Measurements from ENCODE around the gene FOXC2.
A peak's percentile ranks its signal among the peaks of the same experiment; 100 is the strongest.

DNA sequence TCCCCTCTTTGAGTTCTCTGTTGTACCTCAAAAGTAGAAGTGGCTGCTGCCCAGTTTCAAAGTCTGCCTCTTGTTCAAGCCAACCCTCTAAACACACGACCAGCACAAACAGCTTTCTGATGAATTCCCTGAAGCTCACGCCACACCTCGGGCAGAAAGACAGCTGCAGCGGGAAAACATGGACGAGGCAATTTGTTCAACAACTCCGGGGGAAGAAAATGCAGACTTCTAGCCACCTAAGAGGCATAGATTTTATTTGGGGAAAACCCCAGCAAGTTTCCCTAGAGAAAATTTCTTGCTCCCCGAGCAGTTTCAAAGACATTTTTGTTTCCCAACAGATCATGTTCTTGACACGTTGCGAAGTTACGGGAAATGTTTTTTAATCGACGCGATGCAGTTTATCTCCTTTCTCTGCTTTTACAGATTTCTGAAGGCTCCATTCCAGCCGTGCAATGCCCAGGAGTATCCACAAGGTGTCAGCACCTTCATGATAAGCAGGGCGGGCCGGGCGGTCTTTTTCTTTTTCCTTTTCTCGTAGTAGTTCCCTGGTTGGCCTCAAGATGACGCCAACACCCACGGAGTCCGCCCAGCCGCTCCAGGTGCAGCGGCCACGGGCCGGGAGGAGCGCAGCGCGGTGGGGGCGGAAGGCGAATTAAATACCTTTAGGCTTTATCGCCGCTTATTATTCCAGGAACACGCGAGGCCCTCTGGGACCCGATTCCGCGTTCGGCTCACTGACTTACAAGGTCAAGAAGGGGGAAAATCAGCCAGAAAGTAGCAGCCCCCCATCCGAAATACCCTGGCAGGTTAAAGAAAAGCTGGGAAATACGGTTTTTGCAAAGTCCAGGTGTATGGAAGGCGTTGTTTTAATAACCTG, 2.9 kb upstream of the FOXC2 start:
- TF ChIP-seq, protein P1, sequence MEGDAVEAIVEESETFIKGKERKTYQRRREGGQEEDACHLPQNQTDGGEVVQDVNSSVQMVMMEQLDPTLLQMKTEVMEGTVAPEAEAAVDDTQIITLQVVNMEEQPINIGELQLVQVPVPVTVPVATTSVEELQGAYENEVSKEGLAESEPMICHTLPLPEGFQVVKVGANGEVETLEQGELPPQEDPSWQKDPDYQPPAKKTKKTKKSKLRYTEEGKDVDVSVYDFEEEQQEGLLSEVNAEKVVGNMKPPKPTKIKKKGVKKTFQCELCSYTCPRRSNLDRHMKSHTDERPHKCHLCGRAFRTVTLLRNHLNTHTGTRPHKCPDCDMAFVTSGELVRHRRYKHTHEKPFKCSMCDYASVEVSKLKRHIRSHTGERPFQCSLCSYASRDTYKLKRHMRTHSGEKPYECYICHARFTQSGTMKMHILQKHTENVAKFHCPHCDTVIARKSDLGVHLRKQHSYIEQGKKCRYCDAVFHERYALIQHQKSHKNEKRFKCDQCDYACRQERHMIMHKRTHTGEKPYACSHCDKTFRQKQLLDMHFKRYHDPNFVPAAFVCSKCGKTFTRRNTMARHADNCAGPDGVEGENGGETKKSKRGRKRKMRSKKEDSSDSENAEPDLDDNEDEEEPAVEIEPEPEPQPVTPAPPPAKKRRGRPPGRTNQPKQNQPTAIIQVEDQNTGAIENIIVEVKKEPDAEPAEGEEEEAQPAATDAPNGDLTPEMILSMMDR (IDR thresholded peaks at IDR 0.05) = peak; percentile 99 to 100 (median 100)
- no peak for TF ChIP-seq POLR2A (IDR thresholded peaks at IDR 0.05)
